Pancreas (tissue), 10 donors: Measurements from ENCODE around the gene LRP3. TPM values are rescaled to one million over a fixed set of nuclear protein-coding genes. Genes with fewer than 3 reads are reported as not detected.
"Not testable (repeated sequence)": the region's sequence is repeated elsewhere in the genome, so short reads cannot be mapped to it uniquely, and the experiment has no call there.

Source experiments
- ATAC-seq, 4 donors: fragments of 200-7000 bp; cut with Tn5 transposase; one replicate each; pipeline versions ENCODE4 v1.8.0 to v1.9.1; 2020; ENCODE audit warnings: mild to moderate bottlenecking in 4 of 4, moderate library complexity in 4 of 4
- DNase-seq, 6 donors: peaks; one replicate each; pipeline ENCODE4 v3.0.0-alpha.2; 2020
- FAIRE-seq: peaks from 2 replicates; lab custom pipeline; 2012; peaks lifted over from hg19 to GRCh38; lab: Jason Lieb, UNC
- H3K27ac ChIP-seq, 4 donors: fragments of 200-600 bp; sonication (generic); 1 replicate in 3 of 4; 2 replicates in 1 of 4; pipeline versions ENCODE4 v1.5.0 to v1.8.0; 2020
- H3K27me3 ChIP-seq, 4 donors: fragments of 200-600 bp; one replicate each; pipeline ENCODE4 v1.8.0; 2021
- H3K36me3 ChIP-seq, 3 donors: fragments of 200-600 bp; sonication (generic) in 1 of 3; one replicate each; pipeline versions ENCODE4 v1.5.0 to v1.8.0; 2020 to 2021
- H3K4me1 ChIP-seq, 3 donors: fragments of 200-600 bp; one replicate each; pipeline ENCODE4 v1.8.0; 2021
- H3K4me3 ChIP-seq, 4 donors: fragments of 200-600 bp; sonication (generic) in 2 of 4; one replicate each; pipeline versions ENCODE4 v1.5.0 to v1.8.0; 2020 to 2021
- H3K9me3 ChIP-seq, 4 donors: fragments of 200-600 bp; one replicate each; pipeline ENCODE4 v1.8.0; 2021
- WGBS, 2 donors: extraction: QIAGEN DNeasy Blood & Tissue Kit; methylation state at CpG; one replicate each; pipeline ENCODE4 v1.1.7; 2013; 5-methylcytosine and 5-hydroxymethylcytosine counted together
- intact Hi-C, 3 donors: fragments of 100-400 bp; cut with DNase I; formaldehyde crosslinking; loops; one replicate each; pipeline versions ENCODE4 v1.11.1 to v1.14.2; 2022
- polyA plus RNA-seq, 2 donors: library from polyadenylated mRNA; stranded (reverse); fragments of 200-250 nt; gene quantifications; one replicate each; pipeline ENCODE4 v1.2.3, GENCODE V29; 2013
- total RNA-seq, 6 donors: library from RNA; stranded (reverse); fragmentation: NEBNext Ultra II Directional in 4 of 6; extraction: Animal tissue kit (Norgen Biotek cat#: 25700) in 4 of 6; gene quantifications; one replicate each; pipeline versions ENCODE4 v1.2.1 to v1.2.4, GENCODE V29; 2021 to 2023
- TF ChIP-seq, protein P1 (sequence below), 4 donors: fragments of 200-600 bp; sonication (generic) in 3 of 4; IDR thresholded peaks; one replicate each; pipeline versions ENCODE4 v1.5.0 to v1.8.0; 2021; ENCODE audit warnings: antibody characterized with exemption in 4 of 4
- donor health status: healthy with polysubstance abuse.
- donor health status: DM: no; HTN: no; CAD: no; lungs with moderate emphysema.
- donor health status: DM: no; HTN: no; CAD: no.
- donor health status: control.
- donor health status: control.
- donor health status: Bipolar disorder and iron deficiency.
- donor health status: DM: yes; HTN: yes; CAD: no.
- donor health status: DM: no; HTN: no; CAD: no.
- donor health status: DM: no; HTN: no; CAD: no.
- donor health status: DM: yes; HTN: yes; CAD: no.

The LRP3 gene
- total and polyA plus RNA-seq, 8 donors: 7.2 to 21.0 (median 13.2) TPM

DNA sequence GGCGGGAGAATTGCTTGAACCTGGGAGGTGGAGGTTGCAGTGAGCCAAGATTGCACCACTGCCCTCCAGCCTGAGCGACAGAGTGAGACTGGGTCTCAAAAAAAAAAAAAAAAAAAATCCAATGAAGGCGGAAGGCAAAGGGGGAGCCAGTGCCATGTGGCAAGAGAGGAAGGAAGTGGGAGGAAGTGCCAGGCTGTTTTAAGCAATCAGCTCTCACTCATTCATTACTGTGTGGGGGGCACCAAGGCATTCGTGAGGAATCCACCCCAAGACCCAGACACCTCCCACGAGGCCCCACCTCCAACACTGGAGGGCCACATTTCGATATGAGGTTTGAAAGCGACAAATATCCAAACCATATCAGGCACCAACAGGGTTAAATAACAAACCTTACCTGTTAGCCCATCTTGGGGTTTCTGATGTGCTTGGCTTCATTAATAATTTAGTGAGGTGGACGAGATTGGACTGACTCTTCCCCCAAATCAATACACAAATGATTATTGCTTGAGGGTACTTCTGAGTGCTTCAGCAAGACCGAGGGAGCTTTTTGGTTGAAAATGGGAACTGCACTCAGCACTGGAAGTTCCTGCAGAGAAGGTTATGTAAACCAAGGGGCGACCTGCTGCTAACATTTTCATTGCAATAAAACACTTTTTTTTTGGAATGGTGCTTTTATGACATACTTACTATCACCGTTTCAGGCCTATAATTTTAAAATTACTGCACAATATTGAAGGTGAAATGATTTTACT, 7.5 kb upstream of the LRP3 start:
- FAIRE-seq (no peak), ATAC-seq (peak in 1 of 4 donors; percentile 10), DNase-seq (no peak)
- Histone ChIP-seq H3K4me1 (no peaks in the 10 kb centered on the region), H3K36me3 (no peaks in the 10 kb centered on the region), H3K27me3 (no peaks in the 10 kb centered on the region), H3K9me3 (no peaks in the 10 kb centered on the region), H3K27ac (no peak overlapping the region), H3K4me3 (no peak overlapping the region)
- 64 to 75% methylated on average over 10 to 11 of the region's 11 CpGs for WGBS, 2 donors
- intact Hi-C loops: no loop called here
- TF ChIP-seq, protein P1, sequence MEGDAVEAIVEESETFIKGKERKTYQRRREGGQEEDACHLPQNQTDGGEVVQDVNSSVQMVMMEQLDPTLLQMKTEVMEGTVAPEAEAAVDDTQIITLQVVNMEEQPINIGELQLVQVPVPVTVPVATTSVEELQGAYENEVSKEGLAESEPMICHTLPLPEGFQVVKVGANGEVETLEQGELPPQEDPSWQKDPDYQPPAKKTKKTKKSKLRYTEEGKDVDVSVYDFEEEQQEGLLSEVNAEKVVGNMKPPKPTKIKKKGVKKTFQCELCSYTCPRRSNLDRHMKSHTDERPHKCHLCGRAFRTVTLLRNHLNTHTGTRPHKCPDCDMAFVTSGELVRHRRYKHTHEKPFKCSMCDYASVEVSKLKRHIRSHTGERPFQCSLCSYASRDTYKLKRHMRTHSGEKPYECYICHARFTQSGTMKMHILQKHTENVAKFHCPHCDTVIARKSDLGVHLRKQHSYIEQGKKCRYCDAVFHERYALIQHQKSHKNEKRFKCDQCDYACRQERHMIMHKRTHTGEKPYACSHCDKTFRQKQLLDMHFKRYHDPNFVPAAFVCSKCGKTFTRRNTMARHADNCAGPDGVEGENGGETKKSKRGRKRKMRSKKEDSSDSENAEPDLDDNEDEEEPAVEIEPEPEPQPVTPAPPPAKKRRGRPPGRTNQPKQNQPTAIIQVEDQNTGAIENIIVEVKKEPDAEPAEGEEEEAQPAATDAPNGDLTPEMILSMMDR (IDR thresholded peaks at IDR 0.05): no peak

DNA sequence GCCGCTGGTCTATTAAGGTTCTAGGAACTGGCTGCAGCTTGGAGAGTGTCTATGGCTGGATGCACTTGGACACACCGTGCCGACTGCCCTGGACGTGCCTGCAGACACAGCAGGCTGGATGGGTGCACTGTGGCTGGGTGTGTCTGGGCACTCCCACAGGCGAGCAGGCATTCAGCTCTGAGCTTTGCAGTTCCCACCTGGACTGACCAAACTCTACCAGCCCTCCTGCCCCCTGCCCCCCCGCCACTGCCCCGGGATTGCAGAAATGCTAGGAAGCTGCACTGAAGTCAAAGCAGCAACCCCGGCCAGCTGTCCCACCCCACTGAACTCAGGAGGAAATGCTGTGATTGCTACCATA, 7.0 kb upstream of the LRP3 start:
- Histone ChIP-seq H3K36me3 (no peaks in the 10 kb centered on the region), H3K27me3 (no peaks in the 10 kb centered on the region), H3K4me3 (no peak overlapping the region), H3K9me3 (no peaks in the 10 kb centered on the region), H3K27ac (no peak overlapping the region), H3K4me1 (no peaks in the 10 kb centered on the region)
- TF ChIP-seq, protein P1 (IDR thresholded peaks at IDR 0.05): no peak
- no peak for FAIRE-seq
- WGBS, 2 donors: 74 to 79% methylated on average over 8 of the region's 8 CpGs
- intact Hi-C loops: no loop called here
- ATAC-seq: no peak
- DNase-seq: peak in 1 of 6 donors; percentile 43

DNA sequence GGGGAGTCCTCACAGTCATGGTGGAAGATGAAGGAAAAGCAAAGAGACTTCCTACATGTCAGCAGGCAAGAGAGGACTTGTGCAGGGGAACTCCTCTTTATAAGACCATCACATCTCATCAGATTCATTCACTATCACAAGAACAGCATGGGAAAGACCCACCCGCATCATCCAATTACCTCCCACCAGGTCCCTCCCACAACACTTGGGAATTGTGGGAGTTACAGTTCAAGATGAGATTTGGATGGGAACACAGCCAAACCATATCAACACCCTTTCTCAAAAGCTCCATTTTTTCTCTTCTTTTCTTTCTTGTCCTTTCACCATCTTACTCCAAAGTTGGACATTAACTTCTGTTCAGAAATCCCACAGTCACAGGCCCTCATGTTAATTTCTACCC, 4.7 kb upstream of the LRP3 start:
- no peaks in the 10 kb centered on the region for H3K36me3 ChIP-seq
- intact Hi-C loops: no loop called here
- DNase-seq (no peak), ATAC-seq (no peak), FAIRE-seq (no peak)
- no peaks in the 10 kb centered on the region for H3K4me1 ChIP-seq
- no peak overlapping the region for H3K4me3 ChIP-seq
- no peak overlapping the region for H3K27ac ChIP-seq
- TF ChIP-seq, protein P1 (IDR thresholded peaks at IDR 0.05): no peak
- no peaks in the 10 kb centered on the region for H3K27me3 ChIP-seq
- no peaks in the 10 kb centered on the region for H3K9me3 ChIP-seq
- 0% methylated on average over 1 of the region's 1 CpG for WGBS, 2 donors

DNA sequence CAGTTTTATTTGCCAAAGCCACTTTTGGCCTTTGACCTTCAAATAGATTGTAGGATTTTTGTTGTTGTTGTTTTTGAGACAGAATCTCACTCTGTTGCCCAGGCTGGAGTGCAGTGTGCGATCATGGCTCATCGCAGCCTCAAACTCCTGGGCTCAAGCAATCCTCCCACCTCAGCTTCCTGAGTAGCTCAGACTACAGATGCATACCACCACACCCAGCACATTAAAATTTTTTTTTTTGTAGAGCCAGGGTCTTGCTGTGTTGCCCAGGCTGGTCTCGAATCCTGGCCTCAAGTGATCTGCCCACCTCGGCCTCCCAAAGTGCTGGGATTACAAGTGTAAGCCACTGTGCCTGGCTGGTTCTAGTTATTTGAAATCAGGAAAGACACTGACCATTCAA, 3.0 kb upstream of the LRP3 start:
- H3K27ac ChIP-seq, H3K4me1 ChIP-seq, ATAC-seq, DNase-seq, FAIRE-seq, intact Hi-C loops, H3K4me3 ChIP-seq, H3K27me3 ChIP-seq, H3K36me3 ChIP-seq, H3K9me3 ChIP-seq: not testable (repeated sequence)
- WGBS, 2 donors: 76 to 78% methylated on average over 4 of the region's 4 CpGs

DNA sequence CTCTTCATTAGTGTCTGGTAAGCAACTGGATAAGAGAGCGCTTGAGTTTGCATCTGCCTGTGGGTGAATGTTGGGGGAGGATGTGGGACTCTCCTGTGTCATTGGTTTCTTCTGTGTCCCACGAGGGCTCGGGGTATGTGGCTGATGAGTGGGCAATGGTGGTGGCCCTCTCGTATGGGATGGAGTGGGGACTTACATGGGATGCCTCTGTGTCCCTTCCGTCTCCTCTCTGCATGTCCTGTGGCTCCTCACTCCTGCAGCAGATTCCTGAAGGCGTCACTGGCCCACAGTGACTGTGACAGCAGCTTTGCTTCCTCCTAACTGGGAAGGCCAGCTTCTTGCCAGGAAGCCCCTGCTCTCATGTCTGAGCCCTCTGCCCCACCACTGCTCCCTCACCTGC, 2.6 kb upstream of the LRP3 start:
- WGBS, 2 donors: 79 to 81% methylated on average over 6 of the region's 6 CpGs
- no peak overlapping the region for H3K4me3 ChIP-seq
- H3K4me1 ChIP-seq: peaks cover 0 to 6% (median 0%) of the 10 kb centered on the region in 3 donors
- ATAC-seq: no peak
- no peak for FAIRE-seq
- H3K36me3 ChIP-seq: no peaks in the 10 kb centered on the region
- intact Hi-C loops: no loop called here
- no peaks in the 10 kb centered on the region for H3K9me3 ChIP-seq
- TF ChIP-seq, protein P1 (IDR thresholded peaks at IDR 0.05): no peak
- DNase-seq: peak in 2 of 6 donors; percentile 13 to 31
- no peak overlapping the region for H3K27ac ChIP-seq
- no peaks in the 10 kb centered on the region for H3K27me3 ChIP-seq
